HepG2 (cell line): ENCODE results near the gene IQCM. TPM values are rescaled to one million over a fixed set of nuclear protein-coding genes. Genes with fewer than 3 reads are reported as not detected.

Experiments
- ATAC-seq: fragments of 200-7000 bp; cut with Tn5 transposase; 3 replicates; pipeline ENCODE4 v1.9.1; 2020; ENCODE audit warnings: mild to moderate bottlenecking, moderate library complexity
- BruUV-seq: library from RNA; stranded (reverse); fragments of 400-500 nt; replicated peaks from 2 replicates; lab custom pipeline; 2021; lab: Mats Ljungman, UMichigan
- CTCF ChIA-PET: fragments of 300-600 bp; formaldehyde crosslinking; extraction: SDS; loops from one replicate; lab custom pipeline; 2021; ENCODE audit warnings: low total read pairs, inconsistent platforms, low intra/inter-chr PET ratio; lab: Yijun Ruan, JAX
- POLR2A ChIA-PET: fragments of 350-600 bp; sonication (Branson Sonifier 250); formaldehyde crosslinking; loops from one replicate; lab custom pipeline; 2020; ENCODE audit warnings: antibody characterized with exemption, inconsistent platforms; lab: Yijun Ruan, JAX
- DNase-seq: peaks from one replicate; pipeline ENCODE4 v3.0.0-alpha.2; 2015; ENCODE audit warnings: low spot score
- FAIRE-seq: peaks from 3 replicates; lab custom pipeline; 2011; peaks lifted over from hg19 to GRCh38; lab: Jason Lieb, UNC
- H2AFZ ChIP-seq: one replicate; pipeline ENCODE4 v1.6.1; 2011; ENCODE audit warnings: low read length, inconsistent platforms
- H3K27ac ChIP-seq: fragments of 300-600 bp; 3 replicates; pipeline ENCODE4 v1.8.0; 2011; ENCODE audit warnings: mixed run types, mild to moderate bottlenecking, mixed read lengths, low read length, inconsistent platforms; ENCODE audit not compliant: insufficient read depth; ENCODE audit errors: extremely low read length
- H3K27me3 ChIP-seq, 2 experiments: fragments of 200-600 bp in 1 of 2; 2 replicates in 1 of 2; 3 replicates in 1 of 2; pipeline versions ENCODE4 v1.6.0 to v1.8.0; 2011; ENCODE audit warnings: low read length in 2 of 2, mild to moderate bottlenecking in 2 of 2, moderate library complexity in 2 of 2, inconsistent platforms in 1 of 2; ENCODE audit not compliant: insufficient read depth in 2 of 2, control insufficient read depth in 1 of 2
- H3K36me3 ChIP-seq, 2 experiments: fragments of 200-600 bp in 1 of 2; replicated peaks in 1 of 2; 2 replicates in 1 of 2; 3 replicates in 1 of 2; pipeline versions ENCODE4 v1.5.1 to v1.8.0; 2011; ENCODE audit warnings: low read length in 2 of 2, inconsistent platforms in 1 of 2; ENCODE audit not compliant: insufficient read depth in 2 of 2, control insufficient read depth in 1 of 2
- H3K4me1 ChIP-seq: 2 replicates; pipeline ENCODE4 v1.5.1; 2012; ENCODE audit warnings: low read length, inconsistent platforms; ENCODE audit not compliant: insufficient read depth
- H3K4me2 ChIP-seq: 2 replicates; pipeline ENCODE4 v1.6.0; 2011; ENCODE audit warnings: low read depth, low read length, inconsistent platforms
- H3K4me3 ChIP-seq, 3 experiments: fragments of 200-600 bp in 1 of 3; sonication (generic), shearing (Covaris generic) in 1 of 3; replicated peaks in 1 of 3; 2 replicates each; pipeline ENCODE4 v1.5.1; 2011 to 2016; ENCODE audit warnings: low read length in 3 of 3, inconsistent platforms in 2 of 3, low read depth in 2 of 3, mild to moderate bottlenecking in 2 of 3, control low read depth in 1 of 3, mixed read lengths in 1 of 3; ENCODE audit not compliant: insufficient read depth in 1 of 3
- H3K79me2 ChIP-seq: one replicate; pipeline ENCODE4 v1.6.1; 2011; ENCODE audit warnings: low read length, inconsistent platforms; ENCODE audit not compliant: insufficient read depth
- H3K9ac ChIP-seq: 2 replicates; pipeline ENCODE4 v1.6.0; 2011; ENCODE audit warnings: mild to moderate bottlenecking, low read depth, low read length, inconsistent platforms; ENCODE audit not compliant: insufficient read depth
- H3K9me3 ChIP-seq: 2 replicates; pipeline ENCODE4 v1.5.1; 2012; ENCODE audit warnings: mild to moderate bottlenecking, low read length
- H4K20me1 ChIP-seq: 2 replicates; pipeline ENCODE4 v1.6.0; 2011; ENCODE audit warnings: inconsistent platforms, mild to moderate bottlenecking, low read length, moderate library complexity; ENCODE audit not compliant: insufficient read depth
- CREB1 ChIP-seq, 2 experiments: fragments of 450-650 bp in 1 of 2; IDR thresholded peaks; 2 replicates each; pipeline ENCODE4 v1.6.1; 2016 to 2017; ENCODE audit warnings: control low read depth in 1 of 2, mild to moderate bottlenecking in 1 of 2, missing compliant biosample characterization in 1 of 2, missing genetic modification characterization in 1 of 2
- EED ChIP-seq: sonication (generic); formaldehyde crosslinking; IDR thresholded peaks from 2 replicates; pipeline ENCODE4 v1.5.0; 2020; ENCODE audit warnings: mild to moderate bottlenecking, missing genetic modification reagents
- GABPA ChIP-seq, 2 experiments: IDR thresholded peaks; 2 replicates each; pipeline ENCODE4 v1.6.1; 2011 to 2016; ENCODE audit warnings: low read depth in 2 of 2, low read length in 1 of 2, missing biosample characterization in 1 of 2, missing genetic modification characterization in 1 of 2
- GTF2F1 ChIP-seq: fragments of 150-350 bp; IDR thresholded peaks from 2 replicates; pipeline ENCODE4 v1.6.1; 2014; ENCODE audit warnings: low read length
- MED8 ChIP-seq: sonication (generic); formaldehyde crosslinking; IDR thresholded peaks from 2 replicates; pipeline ENCODE4 v1.8.1; 2023; ENCODE audit warnings: mild to moderate bottlenecking, missing genetic modification reagents; ENCODE audit not compliant: insufficient replicate concordance
- NFYB ChIP-seq: sonication (generic); formaldehyde crosslinking; IDR thresholded peaks from 2 replicates; pipeline ENCODE4 v1.4.0; 2020; ENCODE audit warnings: missing genetic modification reagents
- PAX8 ChIP-seq: sonication (generic); formaldehyde crosslinking; IDR thresholded peaks from 2 replicates; pipeline ENCODE4 v1.8.0; 2022; ENCODE audit warnings: mild to moderate bottlenecking, missing genetic modification reagents, borderline replicate concordance
- SALL2 ChIP-seq: sonication (generic); formaldehyde crosslinking; IDR thresholded peaks from 2 replicates; pipeline ENCODE4 v1.8.1; 2023; ENCODE audit warnings: mild to moderate bottlenecking, missing genetic modification reagents, inconsistent platforms
- ZBTB42 ChIP-seq: sonication (generic); formaldehyde crosslinking; IDR thresholded peaks from 2 replicates; pipeline ENCODE4 v1.5.0; 2020; ENCODE audit warnings: mild to moderate bottlenecking, missing genetic modification reagents
- ZKSCAN1 ChIP-seq: fragments of 150-350 bp; IDR thresholded peaks from 2 replicates; pipeline ENCODE4 v1.6.1; 2014; ENCODE audit warnings: low read length
- ZNF350 ChIP-seq: sonication (generic); formaldehyde crosslinking; IDR thresholded peaks from 2 replicates; pipeline ENCODE4 v1.4.0; 2020; ENCODE audit warnings: mild to moderate bottlenecking, low read depth, missing genetic modification reagents, borderline replicate concordance
- ZNF367 ChIP-seq: sonication (generic); formaldehyde crosslinking; IDR thresholded peaks from 2 replicates; pipeline ENCODE4 v1.4.0; 2020; ENCODE audit warnings: missing genetic modification reagents, borderline replicate concordance
- ZNF724P ChIP-seq: sonication (generic); formaldehyde crosslinking; IDR thresholded peaks from 2 replicates; pipeline ENCODE4 v1.8.0; 2022; ENCODE audit warnings: missing genetic modification reagents, borderline replicate concordance
- WGBS: methylation state at CpG from one replicate; pipeline ENCODE4 v1.1.6; 2017; ENCODE audit warnings: low lambda C conversion rate; 5-methylcytosine and 5-hydroxymethylcytosine counted together
- in situ Hi-C: cut with HindIII; loops from 2 replicates; pipeline ENCODE4 v1.10.0; 2017; ENCODE audit warnings: low pct_unique_long_range_greater_than_20kb; ENCODE audit not compliant: extremely low pct_ligation_motif_present
- intact Hi-C: fragments of 100-400 bp; cut with micrococcal nuclease; formaldehyde crosslinking; loops from one replicate; pipeline ENCODE4 v1.10.0; 2022; ENCODE audit not compliant: unreplicated experiment
- polyA plus RNA-seq, 8 experiments: library from polyadenylated mRNA; depleted of rRNA in 3 of 8; stranded (reverse) in 7 of 8; unstranded in 1 of 8; fragments of >200 nt; fragmentation: Illumina TruSeq in 4 of 8; extraction: Trizol in 4 of 8; gene quantifications; 2 replicates each; pipeline versions ENCODE4 v1.2.1 to v1.2.3, GENCODE V29; 2011 to 2016; ENCODE audit warnings: low read depth in 4 of 8, missing spikeins in 1 of 8, mixed read lengths in 1 of 8; ENCODE audit not compliant: insufficient read depth in 1 of 8
- total RNA-seq, 5 experiments: library from RNA; depleted of rRNA; stranded (reverse); fragments of >200 nt; fragmentation: Illumina TruSeq; extraction: Trizol; gene quantifications; 2 replicates each; pipeline ENCODE4 v1.2.3, GENCODE V29; 2016; ENCODE audit warnings: low read depth in 1 of 5
- TF ChIP-seq, protein P1 (sequence below): sonication (generic); formaldehyde crosslinking; IDR thresholded peaks from 2 replicates; pipeline ENCODE4 v1.4.0; 2020; ENCODE audit warnings: missing genetic modification reagents
- TF ChIP-seq, protein P2 (sequence below): sonication (generic); formaldehyde crosslinking; IDR thresholded peaks from 2 replicates; pipeline ENCODE4 v1.4.0; 2020; ENCODE audit warnings: missing genetic modification reagents, mild to moderate bottlenecking, borderline replicate concordance

The IQCM gene
- total and polyA plus RNA-seq, 2 of the 13 experiments (the other 11 are each of a cell fraction or from before 2014, with no cell fraction given): not detected

DNA sequence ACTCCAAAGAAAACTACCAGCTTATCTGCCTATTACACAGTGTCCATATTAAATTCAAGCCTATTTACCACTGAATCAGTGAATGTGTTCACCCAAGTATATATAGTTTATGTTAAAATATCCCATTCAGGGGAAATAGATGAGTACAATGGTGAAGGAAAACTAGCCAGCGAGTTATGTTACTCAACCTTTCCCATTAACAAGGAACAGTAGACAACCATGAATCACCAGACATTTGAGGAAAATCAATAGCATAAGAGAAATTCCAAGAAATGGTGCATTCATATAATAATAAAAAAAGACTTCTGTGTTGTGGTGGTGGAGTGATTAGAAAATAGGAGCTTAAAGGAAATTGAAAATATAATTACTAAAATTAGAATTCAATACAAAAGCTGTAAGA, 21.3 kb downstream of the IQCM start:
- Histone ChIP-seq H3K79me2 (no peaks in the 10 kb centered on the region), H3K27ac (no peak overlapping the region), H3K4me2 (no peak overlapping the region), H4K20me1 (no peaks in the 10 kb centered on the region), H3K4me1 (no peaks in the 10 kb centered on the region), H3K9ac (no peak overlapping the region), H2AFZ (no peak overlapping the region), H3K27me3 (no peaks in the 10 kb centered on the region), H3K4me3 (no peak overlapping the region), H3K36me3 (no peaks in the 10 kb centered on the region), H3K9me3 (no peaks in the 10 kb centered on the region)
- ATAC-seq: no peak
- 4% methylated on average over 1 of the region's 1 CpG for WGBS
- no peak for DNase-seq
- intact Hi-C loops: no loop called here
- TF ChIP-seq, protein P1, sequence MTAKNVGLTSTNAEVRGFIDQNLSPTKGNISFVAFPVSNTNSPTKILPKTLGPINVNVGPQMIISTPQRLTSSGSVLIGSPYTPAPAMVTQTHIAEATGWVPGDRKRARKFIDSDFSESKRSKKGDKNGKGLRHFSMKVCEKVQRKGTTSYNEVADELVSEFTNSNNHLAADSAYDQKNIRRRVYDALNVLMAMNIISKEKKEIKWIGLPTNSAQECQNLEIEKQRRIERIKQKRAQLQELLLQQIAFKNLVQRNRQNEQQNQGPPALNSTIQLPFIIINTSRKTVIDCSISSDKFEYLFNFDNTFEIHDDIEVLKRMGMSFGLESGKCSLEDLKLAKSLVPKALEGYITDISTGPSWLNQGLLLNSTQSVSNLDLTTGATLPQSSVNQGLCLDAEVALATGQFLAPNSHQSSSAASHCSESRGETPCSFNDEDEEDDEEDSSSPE (CRISPR knock-in tag): no peak
- TF ChIP-seq GTF2F1 (no peak), EED (CRISPR knock-in tag) (no peak), MED8 (CRISPR knock-in tag) (no peak), GABPA (IDR thresholded peaks at IDR 0.05; ENCODE audit: low read depth, low read length) (no peak), GABPA (CRISPR knock-in tag; IDR thresholded peaks at IDR 0.05; ENCODE audit: low read depth) (no peak), ZKSCAN1 (no peak), ZNF367 (CRISPR knock-in tag) (no peak), ZNF724P (no peak)
- no TSS peak for BruUV-seq
- in situ Hi-C loops: no loop called here
- no peak for FAIRE-seq
- POLR2A ChIA-PET: no interaction called here
- CTCF ChIA-PET: no interaction called here

DNA sequence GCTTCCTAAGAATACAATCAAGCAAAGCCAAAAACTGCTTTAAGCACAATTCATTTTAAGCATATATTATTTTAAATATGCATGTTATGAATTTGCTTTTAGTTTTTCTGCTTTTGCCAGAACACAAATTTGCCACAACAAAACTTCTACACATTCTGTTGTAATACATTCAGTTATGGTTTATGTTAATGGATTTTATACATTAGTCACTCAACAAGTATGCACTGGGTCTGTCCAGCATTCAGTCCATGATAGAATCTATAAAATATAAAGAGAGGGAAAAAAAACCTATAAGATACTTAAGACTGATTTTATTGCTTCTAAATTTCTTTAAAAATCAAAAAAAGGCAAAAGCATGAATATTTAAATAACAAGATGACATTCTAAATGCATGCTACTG, 22.2 kb downstream of the IQCM start:
- no peaks in the 10 kb centered on the region for H4K20me1 ChIP-seq
- intact Hi-C loops (no loop called here), in situ Hi-C loops (no loop called here)
- H3K36me3 ChIP-seq: no peaks in the 10 kb centered on the region
- H3K9ac ChIP-seq: no peak overlapping the region
- DNase-seq (no peak), ATAC-seq (no peak), FAIRE-seq (no peak)
- TF ChIP-seq SALL2 (CRISPR knock-in tag): no peak
- TF ChIP-seq NFYB: no peak
- TF ChIP-seq, protein P2, sequence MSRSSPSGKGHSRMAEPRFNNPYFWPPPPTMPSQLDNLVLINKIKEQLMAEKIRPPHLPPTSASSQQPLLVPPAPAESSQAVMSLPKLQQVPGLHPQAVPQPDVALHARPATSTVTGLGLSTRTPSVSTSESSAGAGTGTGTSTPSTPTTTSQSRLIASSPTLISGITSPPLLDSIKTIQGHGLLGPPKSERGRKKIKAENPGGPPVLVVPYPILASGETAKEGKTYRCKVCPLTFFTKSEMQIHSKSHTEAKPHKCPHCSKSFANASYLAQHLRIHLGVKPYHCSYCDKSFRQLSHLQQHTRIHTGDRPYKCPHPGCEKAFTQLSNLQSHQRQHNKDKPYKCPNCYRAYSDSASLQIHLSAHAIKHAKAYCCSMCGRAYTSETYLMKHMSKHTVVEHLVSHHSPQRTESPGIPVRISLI: no peak
- no peak for TF ChIP-seq PAX8 (CRISPR knock-in tag)
- no peak for TF ChIP-seq ZBTB42 (CRISPR knock-in tag)
- TF ChIP-seq ZNF350 (CRISPR knock-in tag): no peak
- no peak for TF ChIP-seq CREB1 (IDR thresholded peaks at IDR 0.05)
- no peak for TF ChIP-seq CREB1 (CRISPR knock-in tag; IDR thresholded peaks at IDR 0.05)
- no peak overlapping the region for H3K4me3 ChIP-seq
- H3K27me3 ChIP-seq: no peaks in the 10 kb centered on the region; a peak in 1 of 5 replicates
- H3K79me2 ChIP-seq: no peaks in the 10 kb centered on the region
- H3K27ac ChIP-seq: no peak overlapping the region
- POLR2A ChIA-PET: no interaction called here
- no peak overlapping the region for H3K4me2 ChIP-seq
- CTCF ChIA-PET: no interaction called here
- H3K9me3 ChIP-seq: no peaks in the 10 kb centered on the region
- H3K4me1 ChIP-seq: no peaks in the 10 kb centered on the region
- BruUV-seq: no TSS peak
- H2AFZ ChIP-seq: no peak overlapping the region
